ENCODE measurements around the gene PROM1.

DNA sequence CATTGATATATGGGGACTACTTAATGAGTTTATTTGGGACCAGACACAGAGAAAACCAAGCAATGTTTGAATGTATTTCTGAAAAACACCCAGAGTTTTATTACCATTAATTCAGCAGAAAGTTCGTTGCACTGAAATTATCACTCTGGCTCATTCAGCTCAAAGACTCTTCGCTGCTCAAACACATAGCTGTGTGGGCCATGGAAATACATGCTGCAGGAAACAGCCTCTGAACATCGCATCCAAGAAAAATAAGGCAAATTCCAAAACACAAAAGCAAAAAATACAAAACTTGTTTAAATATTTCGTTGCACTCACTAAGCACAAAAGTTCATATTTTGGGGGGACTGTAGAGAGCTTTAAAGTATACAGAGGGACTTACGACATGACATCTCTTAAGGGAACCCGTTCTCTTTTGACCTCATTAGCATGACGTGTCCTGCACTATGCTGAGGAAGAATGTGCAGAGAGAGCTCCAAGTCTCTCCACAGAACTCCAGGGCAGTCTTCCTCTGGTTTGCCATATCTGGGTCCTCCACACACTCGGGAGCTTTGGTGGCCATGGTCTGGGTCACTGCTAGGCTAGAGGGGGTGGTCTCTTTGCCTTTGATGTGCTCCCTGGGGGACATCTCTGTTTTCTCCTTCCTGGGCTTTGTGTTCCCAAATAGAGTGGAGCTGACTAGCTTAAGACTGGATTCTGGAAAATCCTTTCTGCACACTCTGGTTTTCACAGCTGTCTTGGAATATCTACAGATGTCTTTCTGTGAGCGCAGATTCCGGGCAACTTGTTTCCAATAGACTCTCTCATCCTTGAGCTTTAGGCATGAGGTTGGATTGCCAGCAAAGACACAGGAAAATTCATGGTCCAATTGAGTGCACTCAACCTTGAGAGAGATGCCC lies 148.1 kb downstream of the PROM1 start:
- TF ChIP-seq POLR2A (IDR thresholded peaks at IDR 0.05; ENCODE audit: low read depth, low read length), result no peak
- TF ChIP-seq, protein P1, sequence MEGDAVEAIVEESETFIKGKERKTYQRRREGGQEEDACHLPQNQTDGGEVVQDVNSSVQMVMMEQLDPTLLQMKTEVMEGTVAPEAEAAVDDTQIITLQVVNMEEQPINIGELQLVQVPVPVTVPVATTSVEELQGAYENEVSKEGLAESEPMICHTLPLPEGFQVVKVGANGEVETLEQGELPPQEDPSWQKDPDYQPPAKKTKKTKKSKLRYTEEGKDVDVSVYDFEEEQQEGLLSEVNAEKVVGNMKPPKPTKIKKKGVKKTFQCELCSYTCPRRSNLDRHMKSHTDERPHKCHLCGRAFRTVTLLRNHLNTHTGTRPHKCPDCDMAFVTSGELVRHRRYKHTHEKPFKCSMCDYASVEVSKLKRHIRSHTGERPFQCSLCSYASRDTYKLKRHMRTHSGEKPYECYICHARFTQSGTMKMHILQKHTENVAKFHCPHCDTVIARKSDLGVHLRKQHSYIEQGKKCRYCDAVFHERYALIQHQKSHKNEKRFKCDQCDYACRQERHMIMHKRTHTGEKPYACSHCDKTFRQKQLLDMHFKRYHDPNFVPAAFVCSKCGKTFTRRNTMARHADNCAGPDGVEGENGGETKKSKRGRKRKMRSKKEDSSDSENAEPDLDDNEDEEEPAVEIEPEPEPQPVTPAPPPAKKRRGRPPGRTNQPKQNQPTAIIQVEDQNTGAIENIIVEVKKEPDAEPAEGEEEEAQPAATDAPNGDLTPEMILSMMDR (conservative IDR thresholded peaks at IDR 0.05; ENCODE audit: low read depth, low read length), result no peak
- no peak for TF ChIP-seq RAD21 (IDR thresholded peaks at IDR 0.05; ENCODE audit: low read length)
- TF ChIP-seq RFX5 (IDR thresholded peaks at IDR 0.05; ENCODE audit: low read depth, low read length), result no peak
- TF ChIP-seq MAZ (IDR thresholded peaks at IDR 0.05; ENCODE audit: borderline replicate concordance, low read depth, low read length), result no peak
- TF ChIP-seq, protein P2, sequence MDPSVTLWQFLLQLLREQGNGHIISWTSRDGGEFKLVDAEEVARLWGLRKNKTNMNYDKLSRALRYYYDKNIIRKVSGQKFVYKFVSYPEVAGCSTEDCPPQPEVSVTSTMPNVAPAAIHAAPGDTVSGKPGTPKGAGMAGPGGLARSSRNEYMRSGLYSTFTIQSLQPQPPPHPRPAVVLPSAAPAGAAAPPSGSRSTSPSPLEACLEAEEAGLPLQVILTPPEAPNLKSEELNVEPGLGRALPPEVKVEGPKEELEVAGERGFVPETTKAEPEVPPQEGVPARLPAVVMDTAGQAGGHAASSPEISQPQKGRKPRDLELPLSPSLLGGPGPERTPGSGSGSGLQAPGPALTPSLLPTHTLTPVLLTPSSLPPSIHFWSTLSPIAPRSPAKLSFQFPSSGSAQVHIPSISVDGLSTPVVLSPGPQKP (IDR thresholded peaks at IDR 0.05; ENCODE audit: borderline replicate concordance, low read depth, low read length), result no peak
- no peak for TF ChIP-seq SMC3 (IDR thresholded peaks at IDR 0.05; ENCODE audit: low read depth, low read length)
- TF ChIP-seq, protein P3, sequence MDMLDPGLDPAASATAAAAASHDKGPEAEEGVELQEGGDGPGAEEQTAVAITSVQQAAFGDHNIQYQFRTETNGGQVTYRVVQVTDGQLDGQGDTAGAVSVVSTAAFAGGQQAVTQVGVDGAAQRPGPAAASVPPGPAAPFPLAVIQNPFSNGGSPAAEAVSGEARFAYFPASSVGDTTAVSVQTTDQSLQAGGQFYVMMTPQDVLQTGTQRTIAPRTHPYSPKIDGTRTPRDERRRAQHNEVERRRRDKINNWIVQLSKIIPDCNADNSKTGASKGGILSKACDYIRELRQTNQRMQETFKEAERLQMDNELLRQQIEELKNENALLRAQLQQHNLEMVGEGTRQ (IDR thresholded peaks at IDR 0.05; ENCODE audit: low read depth, low read length), result no peak
- TF ChIP-seq CEBPB (IDR thresholded peaks at IDR 0.05; ENCODE audit: low read depth, low read length), result no peak
- TF ChIP-seq MXI1 (IDR thresholded peaks at IDR 0.05; ENCODE audit: borderline replicate concordance, low read depth, low read length), result no peak
- TF ChIP-seq FOS (IDR thresholded peaks at IDR 0.05; ENCODE audit: low read depth, low read length), result no peak
- TF ChIP-seq NFE2L2 (IDR thresholded peaks at IDR 0.05; ENCODE audit: low read depth, low read length), result no peak
- no peak for TF ChIP-seq CHD1 (IDR thresholded peaks at IDR 0.05; ENCODE audit: low read depth, low read length)
